Thymus (tissue), 11 donors: Measurements from ENCODE around the gene DCANP1. TPM values are rescaled to one million over a fixed set of nuclear protein-coding genes. Genes with fewer than 3 reads are reported as not detected.

Experiments
- DNase-seq, 9 donors: peaks; one replicate each; pipeline ENCODE4 v3.0.0-alpha.2; 2013; ENCODE audit warnings: low spot score in 9 of 9, low read depth in 6 of 9, missing footprints in 1 of 9
- H3K27ac ChIP-seq, 2 donors: one replicate each; pipeline ENCODE4 v1.5.1; 2013; ENCODE audit warnings: control low read depth in 1 of 2, low read depth in 1 of 2, low read length in 1 of 2, mild to moderate bottlenecking in 1 of 2, moderate library complexity in 1 of 2
- H3K27me3 ChIP-seq, 2 donors: one replicate each; pipeline ENCODE4 v1.5.1; 2013; ENCODE audit warnings: low read length in 1 of 2; ENCODE audit not compliant: control insufficient read depth in 2 of 2, insufficient read depth in 1 of 2
- H3K36me3 ChIP-seq, 2 donors: one replicate each; pipeline ENCODE4 v1.5.1; 2013; ENCODE audit warnings: low read length in 1 of 2, mild to moderate bottlenecking in 1 of 2, moderate library complexity in 1 of 2; ENCODE audit not compliant: control insufficient read depth in 2 of 2, insufficient read depth in 2 of 2
- H3K4me1 ChIP-seq, 2 donors: one replicate each; pipeline ENCODE4 v1.5.1; 2013; ENCODE audit warnings: low read length in 2 of 2; ENCODE audit not compliant: control insufficient read depth in 2 of 2, insufficient read depth in 2 of 2
- H3K4me3 ChIP-seq, 2 donors: one replicate each; pipeline ENCODE4 v1.5.1; 2013; ENCODE audit warnings: low read length in 2 of 2, control low read depth in 1 of 2, mild to moderate bottlenecking in 1 of 2
- H3K9me3 ChIP-seq, 2 donors: one replicate each; pipeline ENCODE4 v1.5.1; 2013; ENCODE audit warnings: low read length in 1 of 2, mild to moderate bottlenecking in 1 of 2; ENCODE audit not compliant: control insufficient read depth in 2 of 2, insufficient read depth in 1 of 2
- WGBS: extraction: QIAGEN DNeasy Blood & Tissue Kit; methylation state at CpG from one replicate; pipeline ENCODE4 v1.1.7; 2013; 5-methylcytosine and 5-hydroxymethylcytosine counted together
- polyA plus RNA-seq: library from polyadenylated mRNA; stranded (reverse); fragments of 200-250 nt; gene quantifications from one replicate; pipeline ENCODE4 v1.2.3, GENCODE V29; 2013
- total RNA-seq: library from RNA; stranded (reverse); fragments of 120-200 nt; gene quantifications from one replicate; pipeline ENCODE4 v1.2.4, GENCODE V29; 2013
- donor health status: healthy.

DCANP1 gene
- total and polyA plus RNA-seq, 2 donors = 0.25 to 1.4 TPM

GRCh38 chr5:135471726-135472125 is 24.6 kb upstream of the DCANP1 start:
- DNase-seq = no peak
- H3K4me1 ChIP-seq = no peaks in the 10 kb centered on the region
- H3K9me3 ChIP-seq = peaks cover 1 to 4% of the 10 kb centered on the region in 2 donors
- H3K36me3 ChIP-seq = no peaks in the 10 kb centered on the region
- H3K27me3 ChIP-seq = peaks cover 3 to 55% of the 10 kb centered on the region in 2 donors
- H3K4me3 ChIP-seq = no peak overlapping the region
- no peak overlapping the region for H3K27ac ChIP-seq
- 86% methylated on average over 4 of the region's 4 CpGs for WGBS

DNA sequence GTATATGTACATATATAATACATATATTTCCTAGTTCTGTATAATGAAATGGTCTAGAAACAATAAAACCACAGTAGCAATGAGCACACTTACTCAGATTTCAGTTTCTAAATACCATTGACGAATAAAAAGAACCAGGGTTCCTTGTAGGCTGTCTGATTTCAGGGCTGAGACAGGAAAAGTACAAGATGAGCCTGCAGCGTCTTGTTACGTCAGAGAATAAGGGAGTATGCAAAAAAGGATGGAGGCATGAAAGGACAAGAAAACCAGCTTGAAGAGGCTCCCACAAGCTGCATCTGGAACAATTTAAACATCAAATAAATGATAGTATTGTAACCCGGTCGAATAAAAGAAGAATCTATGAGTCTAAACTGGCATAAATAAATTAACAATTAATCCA is 22.8 kb upstream of the DCANP1 start:
- Histone ChIP-seq H3K9me3 (peaks cover 1 to 4% of the 10 kb centered on the region in 2 donors), H3K4me3 (no peak overlapping the region), H3K36me3 (no peaks in the 10 kb centered on the region), H3K27ac (no peak overlapping the region), H3K4me1 (peaks cover 0 to 3% of the 10 kb centered on the region in 2 donors), H3K27me3 (peaks cover 3 to 64% of the 10 kb centered on the region in 2 donors)
- WGBS = 92% methylated on average over 5 of the region's 5 CpGs
- no peak for DNase-seq

- H3K9me3 ChIP-seq = peaks cover 0 to 4% of the 10 kb centered on the region in 2 donors
- no peak overlapping the region for H3K27ac ChIP-seq
- no peak overlapping the region for H3K4me3 ChIP-seq
- no peak for DNase-seq
- H3K27me3 ChIP-seq = peaks cover 3 to 70% of the 10 kb centered on the region in 2 donors
- H3K4me1 ChIP-seq = peaks cover 0 to 3% of the 10 kb centered on the region in 2 donors
- no peaks in the 10 kb centered on the region for H3K36me3 ChIP-seq
- 98% methylated on average over 2 of the region's 2 CpGs for WGBS
Observed at GRCh38 chr5:135468541-135468940, 21.4 kb upstream of the DCANP1 start.

- Histone ChIP-seq H3K27me3 (peaks cover 3 to 71% of the 10 kb centered on the region in 2 donors), H3K27ac (no peak overlapping the region), H3K9me3 (peaks cover 0 to 4% of the 10 kb centered on the region in 2 donors), H3K4me1 (peaks cover 0 to 3% of the 10 kb centered on the region in 2 donors), H3K4me3 (no peak overlapping the region), H3K36me3 (no peaks in the 10 kb centered on the region)
- 94% methylated on average over 4 of the region's 4 CpGs for WGBS
- DNase-seq = no peak
Observed at GRCh38 chr5:135467871-135468485, 20.8 kb upstream of the DCANP1 start.

GRCh38 chr5:135467051-135467625 is 20.0 kb upstream of the DCANP1 start:
- Histone ChIP-seq H3K4me1 (peaks cover 0 to 3% of the 10 kb centered on the region in 2 donors), H3K9me3 (peaks cover 0 to 4% of the 10 kb centered on the region in 2 donors), H3K36me3 (no peaks in the 10 kb centered on the region), H3K27ac (no peak overlapping the region), H3K27me3 (peaks cover 3 to 71% of the 10 kb centered on the region in 2 donors), H3K4me3 (no peak overlapping the region)
- 94% methylated on average over 15 of the region's 15 CpGs for WGBS
- no peak for DNase-seq

DNA sequence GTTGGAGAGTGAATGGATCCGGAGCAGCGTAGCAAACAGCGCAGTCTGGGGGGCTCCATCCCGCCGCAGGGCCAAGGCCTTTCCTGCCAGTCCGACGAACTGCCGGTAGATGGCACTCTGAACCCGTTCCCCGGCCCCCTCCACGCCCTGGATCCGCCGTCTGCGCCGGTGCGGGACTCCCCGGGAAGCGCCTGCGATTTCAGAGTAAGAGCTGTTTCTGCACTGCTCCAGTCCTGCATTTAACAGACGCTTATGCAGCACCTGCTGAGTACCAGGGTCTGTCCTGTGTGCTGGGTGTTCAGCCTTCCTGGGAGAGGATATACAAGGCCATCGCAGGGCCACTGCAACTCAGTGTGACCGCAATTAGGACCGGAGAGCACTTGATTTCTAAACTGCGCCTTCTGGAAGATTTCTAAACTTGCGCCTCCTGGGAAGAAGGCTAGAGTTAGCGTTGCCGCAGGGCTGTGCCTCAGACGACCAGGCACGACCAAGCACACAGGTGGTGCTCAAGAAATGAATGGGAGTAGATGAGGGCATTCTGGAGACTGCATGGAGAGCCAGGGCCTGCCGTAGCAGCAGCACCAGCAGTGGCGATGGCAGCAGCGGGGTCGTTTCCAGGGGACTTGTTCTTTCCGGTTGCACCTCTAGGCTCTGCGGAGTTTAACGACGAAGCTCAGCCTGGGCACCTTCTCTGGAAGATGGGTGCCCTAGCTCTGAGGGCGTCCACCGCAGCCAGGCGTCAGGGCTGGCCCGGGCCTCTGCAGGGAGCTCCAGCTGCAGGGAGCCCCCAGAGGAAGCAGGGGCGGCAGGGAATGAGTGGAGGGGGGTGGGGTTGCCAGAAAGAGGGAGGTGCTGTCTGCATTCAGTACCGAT is 19.3 kb upstream of the DCANP1 start:
- no peak overlapping the region for H3K27ac ChIP-seq
- H3K9me3 ChIP-seq = peaks cover 0 to 4% of the 10 kb centered on the region in 2 donors
- H3K4me1 ChIP-seq = peaks cover 0 to 3% of the 10 kb centered on the region in 2 donors
- peak in 8 of 9 donors; percentile 32 to 74 (median 46) for DNase-seq
- H3K27me3 ChIP-seq = peaks cover 3 to 64% of the 10 kb centered on the region in 2 donors
- H3K4me3 ChIP-seq = no peak overlapping the region
- H3K36me3 ChIP-seq = no peaks in the 10 kb centered on the region
- WGBS = 17% methylated on average over 43 of the region's 43 CpGs

DNA sequence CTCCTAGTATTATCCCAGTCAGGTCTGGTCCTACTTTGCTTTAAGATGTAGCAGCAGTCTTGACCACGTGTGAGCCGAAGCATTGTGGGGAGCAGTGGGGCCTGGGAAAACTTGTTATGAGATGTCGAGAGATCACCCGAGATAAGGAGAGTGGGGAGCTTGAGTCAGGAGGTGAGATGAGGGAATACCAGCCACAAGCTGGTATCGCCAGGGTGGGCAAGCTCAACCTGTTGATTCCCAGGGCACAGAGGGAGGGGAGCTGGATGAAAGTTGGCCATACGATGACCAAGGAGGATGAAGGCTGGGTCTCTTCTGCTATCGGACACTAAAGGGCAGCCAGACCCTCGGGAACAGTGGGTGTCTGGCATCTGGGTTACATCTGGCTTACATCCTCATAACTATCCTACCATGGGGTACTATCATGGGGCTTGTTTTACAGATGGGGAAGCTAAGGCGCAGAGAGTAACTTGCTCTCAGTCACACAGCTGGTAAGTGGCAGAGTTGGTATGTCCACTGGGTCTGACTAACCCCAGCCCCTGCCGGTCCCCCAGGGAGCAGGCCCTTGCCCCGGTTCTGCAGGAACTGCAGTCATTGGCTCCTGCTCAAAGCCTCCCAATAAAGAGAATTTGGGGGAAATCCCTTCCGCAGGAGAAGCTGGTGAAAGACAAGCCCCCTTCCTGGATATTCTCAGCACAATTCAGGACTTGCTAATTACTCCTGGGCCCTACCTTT is 18.4 kb upstream of the DCANP1 start:
- DNase-seq = no peak
- 71% methylated on average over 12 of the region's 12 CpGs for WGBS
- Histone ChIP-seq H3K4me1 (peaks cover 0 to 3% of the 10 kb centered on the region in 2 donors), H3K36me3 (no peaks in the 10 kb centered on the region), H3K4me3 (no peak overlapping the region), H3K27ac (no peak overlapping the region), H3K9me3 (peaks cover 0 to 4% of the 10 kb centered on the region in 2 donors), H3K27me3 (peaks cover 3 to 62% of the 10 kb centered on the region in 2 donors)

GRCh38 chr5:135462304-135462703 is 15.2 kb upstream of the DCANP1 start:
- Histone ChIP-seq H3K4me3 (no peak overlapping the region), H3K9me3 (peaks cover 0 to 4% of the 10 kb centered on the region in 2 donors), H3K27me3 (peaks cover 0 to 48% of the 10 kb centered on the region in 2 donors), H3K4me1 (peaks cover 0 to 3% of the 10 kb centered on the region in 2 donors), H3K27ac (no peak overlapping the region), H3K36me3 (no peaks in the 10 kb centered on the region)
- WGBS = 9% methylated on average over 6 of the region's 6 CpGs
- DNase-seq = peak; percentile 52 to 92 (median 75)
